HepG2 (cell line): ENCODE measurements around the gene SEMA4B. TPM values are rescaled to one million over a fixed set of nuclear protein-coding genes. Genes with fewer than 3 reads are reported as not detected.

Source experiments
- DMAP1 ChIP-seq: IDR thresholded peaks from 2 replicates; pipeline ENCODE4 v1.6.1; 2016
- ELF1 ChIP-seq: sonication (generic); formaldehyde crosslinking; IDR thresholded peaks from 2 replicates; pipeline ENCODE4 v1.4.0; 2020; ENCODE audit warnings: missing genetic modification reagents
- GPBP1L1 ChIP-seq: sonication (generic); formaldehyde crosslinking; IDR thresholded peaks from 2 replicates; pipeline ENCODE4 v1.5.0; 2020; ENCODE audit warnings: mild to moderate bottlenecking, missing genetic modification reagents
- HOXA5 ChIP-seq: sonication (generic); formaldehyde crosslinking; IDR thresholded peaks from 2 replicates; pipeline ENCODE4 v1.4.0; 2020; ENCODE audit warnings: missing genetic modification reagents
- MAZ ChIP-seq, 2 experiments: sonication (generic) in 1 of 2; formaldehyde crosslinking in 1 of 2; IDR thresholded peaks; 2 replicates each; pipeline versions ENCODE4 v1.5.0 to v1.6.1; 2012 to 2020; ENCODE audit warnings: low read depth in 2 of 2, mild to moderate bottlenecking in 2 of 2, borderline replicate concordance in 1 of 2, improper control_type of control experiment in 1 of 2, low read length in 1 of 2, missing genetic modification reagents in 1 of 2, moderate library complexity in 1 of 2
- MXD1 ChIP-seq: sonication (generic); formaldehyde crosslinking; IDR thresholded peaks from 2 replicates; pipeline ENCODE4 v1.4.0; 2020; ENCODE audit warnings: mild to moderate bottlenecking, missing genetic modification reagents
- PAXIP1 ChIP-seq: sonication (generic); formaldehyde crosslinking; conservative IDR thresholded peaks from 2 replicates; pipeline ENCODE4 v1.4.0; 2020; ENCODE audit warnings: mild to moderate bottlenecking, missing genetic modification reagents, moderate library complexity
- PHF21A ChIP-seq: sonication (generic); formaldehyde crosslinking; IDR thresholded peaks from 2 replicates; pipeline ENCODE4 v1.5.0; 2020; ENCODE audit warnings: mild to moderate bottlenecking, missing genetic modification reagents
- POLR2G ChIP-seq: fragments of 200-400 bp; formaldehyde crosslinking; IDR thresholded peaks from 2 replicates; pipeline ENCODE4 v1.6.1; 2018; ENCODE audit warnings: mild to moderate bottlenecking, low read depth, low read length, moderate library complexity
- RFX1 ChIP-seq: fragments of 450-650 bp; IDR thresholded peaks from 2 replicates; pipeline ENCODE4 v1.6.1; 2017
- SAP130 ChIP-seq: IDR thresholded peaks from 2 replicates; pipeline ENCODE4 v1.6.1; 2016; ENCODE audit warnings: low read depth
- SNAPC5 ChIP-seq: sonication (generic); formaldehyde crosslinking; IDR thresholded peaks from 2 replicates; pipeline ENCODE4 v1.8.1; 2023; ENCODE audit warnings: mild to moderate bottlenecking, missing genetic modification reagents, borderline replicate concordance
- TEAD3 ChIP-seq: optimal IDR thresholded peaks from 2 replicates; pipeline ENCODE3; 2016; ENCODE audit warnings: borderline replicate concordance
- YEATS4 ChIP-seq: sonication (generic); formaldehyde crosslinking; IDR thresholded peaks from 2 replicates; pipeline ENCODE4 v1.4.0; 2020; ENCODE audit warnings: missing genetic modification reagents, borderline replicate concordance
- ZNF142 ChIP-seq: sonication (generic); formaldehyde crosslinking; IDR thresholded peaks from 2 replicates; pipeline ENCODE4 v1.4.0; 2020; ENCODE audit warnings: missing genetic modification reagents
- ZNF546 ChIP-seq: sonication (generic); formaldehyde crosslinking; conservative IDR thresholded peaks from 2 replicates; pipeline ENCODE4 v1.8.1; 2023; ENCODE audit warnings: mild to moderate bottlenecking, missing genetic modification reagents
- ZSCAN31 ChIP-seq: sonication (generic); formaldehyde crosslinking; IDR thresholded peaks from 2 replicates; pipeline ENCODE4 v1.5.0; 2020; ENCODE audit warnings: low read depth, mild to moderate bottlenecking, missing genetic modification reagents
- polyA plus RNA-seq, 8 experiments: library from polyadenylated mRNA; depleted of rRNA in 3 of 8; stranded (reverse) in 7 of 8; unstranded in 1 of 8; fragments of >200 nt; fragmentation: Illumina TruSeq in 4 of 8; extraction: Trizol in 4 of 8; gene quantifications; 2 replicates each; pipeline versions ENCODE4 v1.2.1 to v1.2.3, GENCODE V29; 2011 to 2016; ENCODE audit warnings: low read depth in 4 of 8, missing spikeins in 1 of 8, mixed read lengths in 1 of 8; ENCODE audit not compliant: insufficient read depth in 1 of 8
- total RNA-seq, 5 experiments: library from RNA; depleted of rRNA; stranded (reverse); fragments of >200 nt; fragmentation: Illumina TruSeq; extraction: Trizol; gene quantifications; 2 replicates each; pipeline ENCODE4 v1.2.3, GENCODE V29; 2016; ENCODE audit warnings: low read depth in 1 of 5

The SEMA4B gene
- total and polyA plus RNA-seq, 2 of the 13 experiments (the other 11 are each of a cell fraction or from before 2014, with no cell fraction given), result 2.1 to 17.0 TPM

GRCh38 chr15:90234096-90234988 is 33.2 kb downstream of the SEMA4B start, which contains the start of gene GDPGP1 (continued):
- no peak; the same call in none of the 2 replicates for TF ChIP-seq MAZ (IDR thresholded peaks at IDR 0.05; ENCODE audit: borderline replicate concordance, low read depth, low read length)
- peak; percentile 18; the same call in 1 of the 2 replicates for TF ChIP-seq MAZ (CRISPR knock-in tag; IDR thresholded peaks at IDR 0.05; ENCODE audit: low read depth)
- 0 out of 2 replicates have a peak, but pooled peaks have one; percentile 61 for TF ChIP-seq ZNF546 (CRISPR knock-in tag)
- 0 out of 2 replicates have a peak, but pooled peaks have one; percentile 0 for TF ChIP-seq RFX1
- peak; percentile 10; the same call in 1 of the 2 replicates for TF ChIP-seq ZNF142 (CRISPR knock-in tag)
- TF ChIP-seq PAXIP1 (CRISPR knock-in tag), result peak; percentile 29; the same call in 1 of the 2 replicates
- TF ChIP-seq PHF21A (CRISPR knock-in tag), result 0 out of 2 replicates have a peak, but pooled peaks have one; percentile 3
- no peak for TF ChIP-seq TEAD3 (CRISPR knock-in tag)
- TF ChIP-seq SNAPC5 (CRISPR knock-in tag), result no peak
- no peak for TF ChIP-seq YEATS4 (CRISPR knock-in tag)
- peak; percentile 4; the same call in 1 of the 2 replicates for TF ChIP-seq HOXA5
- TF ChIP-seq POLR2G, result peak; percentile 85
- TF ChIP-seq ELF1 (CRISPR knock-in tag), result no peak
- TF ChIP-seq ZSCAN31 (CRISPR knock-in tag), result 0 out of 2 replicates have a peak, but pooled peaks have one; percentile 6
- TF ChIP-seq MXD1 (CRISPR knock-in tag), result no peak
- TF ChIP-seq SAP130, result peak; percentile 65
- no peak for TF ChIP-seq GPBP1L1 (CRISPR knock-in tag)
- TF ChIP-seq DMAP1 (CRISPR knock-in tag), result peak; percentile 12; the same call in 1 of the 2 replicates
